ENCODE data around the gene ACKR2. TPM values are rescaled to one million over a fixed set of nuclear protein-coding genes. Genes with fewer than 3 reads are reported as not detected.

Gene ACKR2
- total RNA-seq, 1 experiment from 2014 or later, result 0.45 TPM

DNA sequence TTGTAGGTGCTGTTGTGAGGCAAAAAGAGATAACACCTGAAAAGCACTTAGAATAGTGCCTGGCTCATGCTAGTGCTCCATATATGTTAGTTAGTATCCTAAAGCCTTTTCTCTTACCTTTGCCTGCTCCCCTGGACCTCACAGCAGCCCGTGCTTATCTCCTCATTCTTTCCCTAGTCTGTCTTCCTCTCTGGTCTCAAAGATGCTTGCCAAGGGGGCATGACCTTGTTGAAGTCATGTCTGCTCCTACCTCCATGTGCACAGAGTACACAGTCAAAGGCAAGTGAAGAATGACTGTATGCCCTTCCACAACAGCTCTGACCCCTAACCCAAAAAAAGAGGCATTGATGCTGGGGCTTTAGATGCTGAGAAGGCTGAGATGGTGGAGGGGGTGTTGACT, 67.2 kb downstream of the ACKR2 start:
- H3K4me3 Mint-ChIP-seq (ENCODE audit: low read depth, unreplicated experiment), result no peak overlapping the region
- TF ChIP-seq, protein P1, sequence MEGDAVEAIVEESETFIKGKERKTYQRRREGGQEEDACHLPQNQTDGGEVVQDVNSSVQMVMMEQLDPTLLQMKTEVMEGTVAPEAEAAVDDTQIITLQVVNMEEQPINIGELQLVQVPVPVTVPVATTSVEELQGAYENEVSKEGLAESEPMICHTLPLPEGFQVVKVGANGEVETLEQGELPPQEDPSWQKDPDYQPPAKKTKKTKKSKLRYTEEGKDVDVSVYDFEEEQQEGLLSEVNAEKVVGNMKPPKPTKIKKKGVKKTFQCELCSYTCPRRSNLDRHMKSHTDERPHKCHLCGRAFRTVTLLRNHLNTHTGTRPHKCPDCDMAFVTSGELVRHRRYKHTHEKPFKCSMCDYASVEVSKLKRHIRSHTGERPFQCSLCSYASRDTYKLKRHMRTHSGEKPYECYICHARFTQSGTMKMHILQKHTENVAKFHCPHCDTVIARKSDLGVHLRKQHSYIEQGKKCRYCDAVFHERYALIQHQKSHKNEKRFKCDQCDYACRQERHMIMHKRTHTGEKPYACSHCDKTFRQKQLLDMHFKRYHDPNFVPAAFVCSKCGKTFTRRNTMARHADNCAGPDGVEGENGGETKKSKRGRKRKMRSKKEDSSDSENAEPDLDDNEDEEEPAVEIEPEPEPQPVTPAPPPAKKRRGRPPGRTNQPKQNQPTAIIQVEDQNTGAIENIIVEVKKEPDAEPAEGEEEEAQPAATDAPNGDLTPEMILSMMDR (IDR thresholded peaks at IDR 0.05; ENCODE audit: unreplicated experiment), result no peak
- peaks cover 6% of the 10 kb centered on the region for H3K4me1 Mint-ChIP-seq (ENCODE audit: low read depth, unreplicated experiment)
- intact Hi-C loops (cut with micrococcal nuclease; ENCODE audit: unreplicated experiment), result no loop called here
- BruUV-seq (replicated peaks), result no TSS peak
- no peak overlapping the region for H3K27ac Mint-ChIP-seq (ENCODE audit: unreplicated experiment)
- DNase-seq, result no peak
- no peaks in the 10 kb centered on the region for H3K9me3 Mint-ChIP-seq (ENCODE audit: low read depth, unreplicated experiment)
- peaks cover 80% of the 10 kb centered on the region for H3K27me3 Mint-ChIP-seq (ENCODE audit: unreplicated experiment)
- H3K36me3 Mint-ChIP-seq (ENCODE audit: insufficient read depth, unreplicated experiment), result peaks cover 15% of the 10 kb centered on the region
- CTCF ChIA-PET, result no interaction called here

DNA sequence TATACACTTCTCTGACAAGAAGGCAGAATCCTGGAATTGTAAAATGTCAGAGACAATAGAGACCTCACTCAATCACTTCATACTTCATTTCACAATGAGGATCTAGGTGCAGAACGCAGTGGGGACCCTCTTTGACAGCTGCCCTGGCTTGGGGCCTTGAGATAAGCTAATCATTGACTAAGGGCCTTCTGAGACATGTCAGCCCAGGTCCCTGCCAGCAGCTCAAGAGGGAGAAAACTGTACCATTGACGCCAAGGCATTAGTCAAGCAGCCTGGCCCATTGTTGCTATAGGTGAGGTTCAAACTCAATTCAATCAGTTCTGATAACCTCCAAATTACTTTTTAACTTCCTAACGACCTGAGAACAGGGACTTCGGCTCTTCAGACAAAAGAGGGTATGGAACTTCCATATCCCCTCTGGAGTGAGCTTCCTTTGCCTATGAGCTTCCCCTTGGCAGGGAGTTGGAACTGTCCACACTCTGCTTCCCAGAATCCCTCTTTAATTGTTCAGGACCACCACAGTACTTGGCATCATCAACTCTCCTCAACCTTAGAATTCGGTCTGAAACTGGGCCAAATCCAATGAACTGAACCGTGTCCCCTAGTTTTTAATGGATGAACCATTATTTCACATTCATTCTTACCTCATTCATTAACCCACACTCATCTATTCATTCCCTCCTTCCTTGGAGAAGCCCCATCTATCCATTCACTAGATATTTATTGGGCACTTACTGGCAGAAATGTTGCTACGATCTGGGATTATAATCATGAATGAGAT, 67.9 kb downstream of the ACKR2 start:
- H3K27ac Mint-ChIP-seq (ENCODE audit: unreplicated experiment), result no peak overlapping the region
- no TSS peak for BruUV-seq (replicated peaks)
- H3K4me3 Mint-ChIP-seq (ENCODE audit: low read depth, unreplicated experiment), result no peak overlapping the region
- no peaks in the 10 kb centered on the region for H3K9me3 Mint-ChIP-seq (ENCODE audit: low read depth, unreplicated experiment)
- H3K36me3 Mint-ChIP-seq (ENCODE audit: insufficient read depth, unreplicated experiment), result peaks cover 15% of the 10 kb centered on the region
- intact Hi-C loops (cut with micrococcal nuclease; ENCODE audit: unreplicated experiment), result no loop called here
- peaks cover 72% of the 10 kb centered on the region for H3K27me3 Mint-ChIP-seq (ENCODE audit: unreplicated experiment)
- peaks cover 7% of the 10 kb centered on the region for H3K4me1 Mint-ChIP-seq (ENCODE audit: low read depth, unreplicated experiment)
- TF ChIP-seq, protein P1 (IDR thresholded peaks at IDR 0.05; ENCODE audit: unreplicated experiment), result no peak
- DNase-seq, result no peak
- CTCF ChIA-PET, result no interaction called here

DNA sequence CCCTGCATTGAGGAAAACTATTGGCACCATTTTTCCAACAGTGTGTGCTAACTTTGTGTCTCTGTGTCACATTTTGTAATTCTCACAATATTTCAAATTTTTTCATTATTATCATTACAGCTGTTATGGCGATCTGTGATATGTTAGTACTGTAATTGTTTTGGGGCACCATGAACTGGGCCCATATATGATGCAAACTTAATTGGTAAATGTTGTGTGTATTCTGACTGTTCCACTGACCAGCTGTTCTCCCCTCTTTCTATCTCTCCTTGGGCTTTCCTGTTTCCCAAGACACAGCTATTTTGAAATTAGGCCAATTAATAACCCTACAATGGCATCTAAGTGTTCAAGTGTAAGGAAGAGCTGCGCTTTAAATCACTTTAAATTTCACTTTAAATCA, 68.6 kb downstream of the ACKR2 start:
- intact Hi-C loops (cut with micrococcal nuclease; ENCODE audit: unreplicated experiment), result no loop called here
- no peak for DNase-seq
- H3K27me3 Mint-ChIP-seq (ENCODE audit: unreplicated experiment), result peaks cover 65% of the 10 kb centered on the region
- no peaks in the 10 kb centered on the region for H3K9me3 Mint-ChIP-seq (ENCODE audit: low read depth, unreplicated experiment)
- no peak overlapping the region for H3K4me3 Mint-ChIP-seq (ENCODE audit: low read depth, unreplicated experiment)
- TF ChIP-seq, protein P1 (IDR thresholded peaks at IDR 0.05; ENCODE audit: unreplicated experiment), result no peak
- no peak overlapping the region for H3K27ac Mint-ChIP-seq (ENCODE audit: unreplicated experiment)
- CTCF ChIA-PET, result no interaction called here
- peaks cover 7% of the 10 kb centered on the region for H3K4me1 Mint-ChIP-seq (ENCODE audit: low read depth, unreplicated experiment)
- H3K36me3 Mint-ChIP-seq (ENCODE audit: insufficient read depth, unreplicated experiment), result peaks cover 15% of the 10 kb centered on the region
- BruUV-seq (replicated peaks), result no TSS peak

DNA sequence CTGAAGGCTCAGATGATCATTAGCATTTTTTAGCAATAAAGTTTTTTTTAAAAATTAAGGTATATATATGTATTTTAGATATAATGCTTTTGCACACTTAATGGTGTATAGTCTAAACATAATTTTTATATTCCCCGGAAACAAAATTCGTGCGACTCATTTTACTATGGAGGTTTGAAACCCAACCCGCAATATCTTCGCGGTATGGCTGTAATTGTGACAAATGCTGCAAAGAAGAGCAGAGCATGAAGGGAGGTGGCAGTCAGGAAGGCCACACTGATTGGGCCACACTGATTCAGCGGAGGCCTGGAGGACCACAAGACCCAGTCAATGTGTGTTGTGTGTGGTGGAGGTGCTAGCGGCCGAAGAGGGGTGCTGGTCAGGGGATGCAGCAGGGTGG, 70.9 kb downstream of the ACKR2 start:
- Mint-ChIP-seq H3K27ac (ENCODE audit: unreplicated experiment) (no peak overlapping the region), H3K9me3 (ENCODE audit: low read depth, unreplicated experiment) (no peaks in the 10 kb centered on the region), H3K4me3 (ENCODE audit: low read depth, unreplicated experiment) (peak overlapping the region; percentile 83), H3K27me3 (ENCODE audit: unreplicated experiment) (peaks cover 44% of the 10 kb centered on the region), H3K36me3 (ENCODE audit: insufficient read depth, unreplicated experiment) (peaks cover 15% of the 10 kb centered on the region), H3K4me1 (ENCODE audit: low read depth, unreplicated experiment) (peaks cover 18% of the 10 kb centered on the region)
- CTCF ChIA-PET, result no interaction called here
- intact Hi-C loops (cut with micrococcal nuclease; ENCODE audit: unreplicated experiment), result loop anchor here (2.0 kb wide), 1 partner anchor 99 kb away; no protein-coding TSS in a partner anchor
- BruUV-seq (replicated peaks), result no TSS peak
- TF ChIP-seq, protein P1 (IDR thresholded peaks at IDR 0.05; ENCODE audit: unreplicated experiment), result no peak
- DNase-seq, result no peak
